HEK293T (cell line): ENCODE data around the gene VWC2L.

Experiments
- CTCF ChIA-PET: fragments of 350-600 bp; formaldehyde crosslinking; extraction: SDS; loops from one replicate; lab custom pipeline; 2021; ENCODE audit warnings: antibody characterized with exemption, inconsistent platforms; lab: Yijun Ruan, JAX
- POLR2A ChIA-PET: fragments of 350-600 bp; formaldehyde crosslinking; extraction: SDS; loops from one replicate; lab custom pipeline; 2020; ENCODE audit warnings: antibody characterized with exemption, inconsistent platforms; lab: Yijun Ruan, JAX
- DNase-seq: peaks from one replicate; pipeline ENCODE4 v3.0.0; 2012; ENCODE audit warnings: mixed read lengths; ENCODE audit errors: extremely low spot score
- ARNT ChIP-seq: fragments of 450-650 bp; IDR thresholded peaks from 2 replicates; pipeline ENCODE4 v1.6.1; 2017; ENCODE audit warnings: mild to moderate bottlenecking
- BHLHE40 ChIP-seq: fragments of 450-650 bp; IDR thresholded peaks from 2 replicates; pipeline ENCODE4 v1.6.1; 2016; ENCODE audit warnings: mild to moderate bottlenecking, moderate library complexity, borderline replicate concordance
- CTBP1 ChIP-seq: fragments of 450-650 bp; IDR thresholded peaks from 2 replicates; pipeline ENCODE4 v1.6.1; 2016; ENCODE audit warnings: borderline replicate concordance
- ELF4 ChIP-seq: fragments of 450-650 bp; IDR thresholded peaks from 2 replicates; pipeline ENCODE4 v1.6.1; 2017; ENCODE audit warnings: antibody characterized with exemption
- FOXA1 ChIP-seq: fragments of 450-650 bp; IDR thresholded peaks from 2 replicates; pipeline ENCODE4 v1.6.1; 2016; ENCODE audit warnings: mild to moderate bottlenecking
- FOXK2 ChIP-seq: fragments of 450-650 bp; IDR thresholded peaks from 2 replicates; pipeline ENCODE4 v1.6.1; 2016; ENCODE audit warnings: mild to moderate bottlenecking
- FOXM1 ChIP-seq: fragments of 450-650 bp; IDR thresholded peaks from 2 replicates; pipeline ENCODE4 v1.6.1; 2017; ENCODE audit warnings: mild to moderate bottlenecking, borderline replicate concordance
- HDGF ChIP-seq: fragments of 450-650 bp; IDR thresholded peaks from 2 replicates; pipeline ENCODE4 v1.6.1; 2017; ENCODE audit warnings: antibody characterized with exemption, borderline replicate concordance
- L3MBTL2 ChIP-seq: fragments of 450-650 bp; conservative IDR thresholded peaks from 2 replicates; pipeline ENCODE4 v1.6.1; 2016; ENCODE audit warnings: mild to moderate bottlenecking
- LEF1 ChIP-seq: fragments of 450-650 bp; IDR thresholded peaks from 2 replicates; pipeline ENCODE4 v1.6.1; 2017; ENCODE audit warnings: mild to moderate bottlenecking, borderline replicate concordance
- NFRKB ChIP-seq: fragments of 450-650 bp; IDR thresholded peaks from 2 replicates; pipeline ENCODE4 v1.6.1; 2016; ENCODE audit warnings: mild to moderate bottlenecking, moderate library complexity
- SP1 ChIP-seq: fragments of 450-650 bp; IDR thresholded peaks from 2 replicates; pipeline ENCODE4 v1.6.1; 2017
- SUZ12 ChIP-seq: fragments of 450-650 bp; IDR thresholded peaks from 2 replicates; pipeline ENCODE4 v1.6.1; 2016; ENCODE audit warnings: mild to moderate bottlenecking
- TARDBP ChIP-seq: fragments of 450-650 bp; IDR thresholded peaks from 2 replicates; pipeline ENCODE4 v1.6.1; 2016
- ZNF384 ChIP-seq: fragments of 450-650 bp; IDR thresholded peaks from 2 replicates; pipeline ENCODE4 v1.6.1; 2016
- TF ChIP-seq, protein P1 (sequence below): fragments of 450-650 bp; IDR thresholded peaks from 2 replicates; pipeline ENCODE4 v1.6.1; 2016

VWC2L gene

DNA sequence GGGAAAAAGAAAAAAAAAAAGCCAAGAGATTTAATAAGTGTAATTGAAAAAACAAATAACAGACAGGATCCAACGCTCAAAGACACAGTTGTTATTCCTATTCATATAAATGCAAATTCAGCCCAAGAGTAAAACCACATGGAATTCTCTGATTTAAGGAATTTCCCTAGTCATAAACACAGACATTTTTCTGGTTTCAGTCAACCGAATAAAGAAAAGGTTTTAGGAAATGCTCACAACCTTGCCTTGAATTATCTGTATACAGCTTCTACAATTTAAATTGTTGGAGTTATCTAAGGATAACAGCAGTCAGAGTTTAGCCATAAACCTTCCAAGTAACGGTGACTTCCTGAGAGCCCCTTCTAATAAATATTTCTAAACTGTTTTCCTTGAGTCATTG is 122.7 kb downstream of the VWC2L start:
- TF ChIP-seq ARNT (no peak), ELF4 (no peak), NFRKB (no peak), SUZ12 (no peak), HDGF (no peak), FOXA1 (no peak), TARDBP (no peak)
- TF ChIP-seq, protein P1, sequence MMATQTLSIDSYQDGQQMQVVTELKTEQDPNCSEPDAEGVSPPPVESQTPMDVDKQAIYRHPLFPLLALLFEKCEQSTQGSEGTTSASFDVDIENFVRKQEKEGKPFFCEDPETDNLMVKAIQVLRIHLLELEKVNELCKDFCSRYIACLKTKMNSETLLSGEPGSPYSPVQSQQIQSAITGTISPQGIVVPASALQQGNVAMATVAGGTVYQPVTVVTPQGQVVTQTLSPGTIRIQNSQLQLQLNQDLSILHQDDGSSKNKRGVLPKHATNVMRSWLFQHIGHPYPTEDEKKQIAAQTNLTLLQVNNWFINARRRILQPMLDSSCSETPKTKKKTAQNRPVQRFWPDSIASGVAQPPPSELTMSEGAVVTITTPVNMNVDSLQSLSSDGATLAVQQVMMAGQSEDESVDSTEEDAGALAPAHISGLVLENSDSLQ: no peak
- ChIA-PET POLR2A (no interaction called here), CTCF (no interaction called here)
- no peak for DNase-seq

DNA sequence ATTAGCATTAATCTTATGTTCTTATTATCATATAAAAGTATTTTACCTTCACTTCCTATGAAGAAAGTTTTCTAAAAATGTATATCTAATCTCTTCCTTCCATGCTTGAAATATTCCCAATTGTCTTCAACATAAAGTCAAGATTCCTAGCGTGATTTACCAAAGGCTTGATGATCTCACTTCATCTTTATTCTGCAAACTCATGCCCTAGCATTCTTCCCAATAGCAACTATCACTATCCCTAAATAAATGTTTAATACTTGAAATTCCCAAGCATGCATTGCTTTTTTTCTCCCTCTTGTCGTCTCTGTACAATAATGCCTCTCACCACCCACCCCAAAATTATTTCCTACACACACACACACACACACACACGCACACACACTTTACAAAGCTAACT is 125.8 kb downstream of the VWC2L start:
- no peak for TF ChIP-seq FOXK2
- TF ChIP-seq ARNT: no peak
- no peak for TF ChIP-seq ZNF384
- no peak for TF ChIP-seq L3MBTL2
- TF ChIP-seq HDGF: no peak
- no peak for TF ChIP-seq TARDBP
- no peak for TF ChIP-seq SUZ12
- no peak for TF ChIP-seq LEF1
- TF ChIP-seq, protein P1: no peak
- TF ChIP-seq ELF4: no peak
- TF ChIP-seq CTBP1: no peak
- TF ChIP-seq SP1: no peak
- TF ChIP-seq BHLHE40: no peak
- ChIA-PET CTCF (no interaction called here), POLR2A (no interaction called here)
- DNase-seq: no peak

DNA sequence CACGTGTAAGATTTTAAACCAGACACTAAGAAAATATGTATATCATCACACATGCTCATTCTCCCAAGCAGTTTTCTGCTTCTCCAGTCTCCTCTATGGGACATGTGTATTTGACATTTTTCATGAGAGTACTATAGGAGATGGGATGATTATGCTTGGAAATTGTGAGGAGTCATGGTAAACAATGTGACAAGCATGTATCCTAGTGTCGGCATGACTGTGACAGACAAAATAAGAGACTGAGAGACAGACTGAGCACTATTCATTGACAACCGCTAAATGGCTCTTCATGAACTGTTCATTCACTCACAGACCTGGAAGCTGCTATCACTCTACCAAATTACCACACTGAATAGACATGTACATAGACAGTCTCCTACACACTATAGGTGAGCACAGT is 127.1 kb downstream of the VWC2L start:
- DNase-seq: no peak
- ChIA-PET CTCF (no interaction called here), POLR2A (no interaction called here)
- TF ChIP-seq ELF4 (no peak), FOXA1 (no peak), BHLHE40 (no peak), SUZ12 (no peak), SP1 (no peak), LEF1 (no peak), HDGF (no peak), TARDBP (no peak), ARNT (no peak), L3MBTL2 (no peak), ZNF384 (no peak), CTBP1 (no peak), FOXM1 (no peak), FOXK2 (no peak)
- TF ChIP-seq, protein P1: no peak

GRCh38 chr2:214542295-214542694 is 131.4 kb downstream of the VWC2L start:
- POLR2A ChIA-PET: no interaction called here
- TF ChIP-seq NFRKB (no peak), FOXM1 (no peak), FOXA1 (no peak), SUZ12 (no peak), HDGF (no peak), TARDBP (no peak), SP1 (no peak), BHLHE40 (no peak), L3MBTL2 (no peak), ARNT (no peak), ELF4 (no peak)
- CTCF ChIA-PET: no interaction called here
- no peak for DNase-seq

- DNase-seq: no peak
- ChIA-PET CTCF (no interaction called here), POLR2A (no interaction called here)
- no peak for TF ChIP-seq BHLHE40
- TF ChIP-seq LEF1: no peak
- TF ChIP-seq ARNT: no peak
- no peak for TF ChIP-seq FOXA1
- TF ChIP-seq SP1: no peak
- no peak for TF ChIP-seq FOXK2
- TF ChIP-seq FOXM1: no peak
- no peak for TF ChIP-seq ZNF384
- TF ChIP-seq, protein P1: no peak
- no peak for TF ChIP-seq CTBP1
- no peak for TF ChIP-seq L3MBTL2
- TF ChIP-seq SUZ12: no peak
- no peak for TF ChIP-seq NFRKB
- no peak for TF ChIP-seq ELF4
These were observed 132.0 kb downstream of the VWC2L start for GRCh38 chr2:214542866-214543265.

GRCh38 chr2:214543386-214543955 is 132.6 kb downstream of the VWC2L start:
- POLR2A ChIA-PET: no interaction called here
- CTCF ChIA-PET: no interaction called here
- DNase-seq: no peak
- no peak for TF ChIP-seq SUZ12
- no peak for TF ChIP-seq ZNF384
- no peak for TF ChIP-seq FOXA1
- no peak for TF ChIP-seq ARNT
- TF ChIP-seq BHLHE40: no peak
- TF ChIP-seq L3MBTL2: no peak
